Loucy (cell line): ENCODE data around the gene IL36B.

Experiments used
- EZH2phosphoT487 ChIP-seq: fragments of 200-600 bp; IDR thresholded peaks from 2 replicates; pipeline ENCODE4 v1.6.1; 2018; ENCODE audit warnings: antibody characterized with exemption, mild to moderate bottlenecking, moderate library complexity, borderline replicate concordance
- TF ChIP-seq, protein P1 (sequence below): fragments of 200-600 bp; sonication (generic); conservative IDR thresholded peaks from 2 replicates; pipeline ENCODE4 v1.5.1; 2014; ENCODE audit warnings: mild to moderate bottlenecking, antibody characterized with exemption, low read length

- TF ChIP-seq, protein P1, sequence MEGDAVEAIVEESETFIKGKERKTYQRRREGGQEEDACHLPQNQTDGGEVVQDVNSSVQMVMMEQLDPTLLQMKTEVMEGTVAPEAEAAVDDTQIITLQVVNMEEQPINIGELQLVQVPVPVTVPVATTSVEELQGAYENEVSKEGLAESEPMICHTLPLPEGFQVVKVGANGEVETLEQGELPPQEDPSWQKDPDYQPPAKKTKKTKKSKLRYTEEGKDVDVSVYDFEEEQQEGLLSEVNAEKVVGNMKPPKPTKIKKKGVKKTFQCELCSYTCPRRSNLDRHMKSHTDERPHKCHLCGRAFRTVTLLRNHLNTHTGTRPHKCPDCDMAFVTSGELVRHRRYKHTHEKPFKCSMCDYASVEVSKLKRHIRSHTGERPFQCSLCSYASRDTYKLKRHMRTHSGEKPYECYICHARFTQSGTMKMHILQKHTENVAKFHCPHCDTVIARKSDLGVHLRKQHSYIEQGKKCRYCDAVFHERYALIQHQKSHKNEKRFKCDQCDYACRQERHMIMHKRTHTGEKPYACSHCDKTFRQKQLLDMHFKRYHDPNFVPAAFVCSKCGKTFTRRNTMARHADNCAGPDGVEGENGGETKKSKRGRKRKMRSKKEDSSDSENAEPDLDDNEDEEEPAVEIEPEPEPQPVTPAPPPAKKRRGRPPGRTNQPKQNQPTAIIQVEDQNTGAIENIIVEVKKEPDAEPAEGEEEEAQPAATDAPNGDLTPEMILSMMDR = no peak; the same call in 1 of the 2 replicates
- no peak for TF ChIP-seq EZH2phosphoT487
Measured at GRCh38 chr2:113050921-113051895, 1.5 kb downstream of the IL36B start.
